Measurements from ENCODE around the gene TPPP3. TPM values are rescaled to one million over a fixed set of nuclear protein-coding genes. Genes with fewer than 3 reads are reported as not detected.
A peak's percentile ranks its signal among the peaks of the same experiment; 100 is the strongest.

The TPPP3 gene
- total RNA-seq, 2 donors from 2014 or later = 0.16 TPM; not detected in 1

DNA sequence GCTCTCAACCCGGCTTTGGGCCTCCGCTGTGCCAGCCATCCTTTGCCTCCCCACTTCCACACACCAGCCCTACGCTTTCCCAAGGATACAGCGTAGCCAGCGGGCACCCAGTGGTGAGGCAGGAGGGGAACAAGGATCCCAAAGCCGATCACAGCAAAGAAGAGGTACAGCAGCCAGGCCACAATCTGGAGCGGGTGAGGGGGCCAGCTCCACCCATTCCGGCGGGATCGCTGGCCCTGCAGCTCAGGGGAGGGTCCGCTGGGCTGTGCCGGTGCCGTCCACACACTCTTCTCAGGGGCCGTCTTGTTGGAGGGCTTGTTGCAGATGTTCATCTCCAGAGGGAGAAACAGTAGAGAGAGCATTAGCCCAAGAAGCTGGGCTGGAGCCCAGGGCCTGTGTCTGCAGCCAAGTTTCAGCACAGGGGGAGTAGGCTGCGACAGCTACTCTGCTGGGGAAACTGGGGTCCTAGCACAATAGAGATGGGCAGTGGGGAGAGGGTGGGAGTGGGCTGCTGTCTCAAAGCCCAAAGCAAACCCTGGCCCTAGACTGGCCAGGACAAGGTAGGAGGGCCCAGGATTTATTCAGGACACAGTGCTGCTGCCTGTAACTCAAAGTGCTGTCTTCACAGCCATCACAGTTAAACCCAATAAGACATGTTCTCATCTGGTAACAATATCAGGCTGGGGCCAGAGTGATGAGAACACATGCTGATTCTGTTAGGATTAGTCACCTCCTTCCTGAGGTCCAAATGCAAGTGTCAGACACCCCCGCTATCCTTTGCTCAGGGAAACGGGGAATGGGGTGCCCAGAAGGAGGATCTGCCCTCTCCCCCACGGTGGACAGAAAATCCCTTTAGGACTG, 13.0 kb upstream of the TPPP3 start:
- ATAC-seq (replicated peaks in 1 of 2) (no peak), DNase-seq (no peak)
- Mint-ChIP-seq H3K4me3 (no peak overlapping the region), H3K36me3 (ENCODE audit: insufficient read depth in 2 of 2) (no peaks in the 10 kb centered on the region), H3K4me1 (ENCODE audit: low read depth) (no peaks in the 10 kb centered on the region), H3K27me3 (ENCODE audit: low read depth) (peaks cover 16% of the 10 kb centered on the region), H3K27ac (no peak overlapping the region), H3K9me3 (no peaks in the 10 kb centered on the region)

DNA sequence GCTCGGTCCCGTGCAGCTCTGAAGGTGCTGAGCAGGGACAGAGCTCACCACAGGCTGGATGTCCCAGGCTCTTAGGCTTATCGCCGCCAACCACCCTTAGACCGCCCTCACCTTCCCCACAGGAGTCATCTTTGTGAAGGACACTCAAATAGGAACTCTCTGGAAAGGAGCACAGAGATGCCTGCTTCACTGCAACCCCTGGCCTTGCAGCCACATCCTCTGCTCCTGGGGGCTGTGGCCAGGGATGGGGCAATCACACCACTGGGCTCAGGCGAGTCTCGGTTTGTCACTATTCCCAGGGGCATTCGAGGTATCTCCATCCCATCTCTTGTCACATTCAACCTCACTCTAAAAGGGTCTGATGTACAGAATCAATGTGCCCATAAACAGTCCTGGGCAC, 12.0 kb upstream of the TPPP3 start:
- Mint-ChIP-seq H3K36me3 (ENCODE audit: insufficient read depth in 2 of 2) (no peaks in the 10 kb centered on the region), H3K27ac (no peak overlapping the region), H3K27me3 (ENCODE audit: low read depth) (peaks cover 9% of the 10 kb centered on the region), H3K4me1 (ENCODE audit: low read depth) (no peaks in the 10 kb centered on the region), H3K9me3 (no peaks in the 10 kb centered on the region), H3K4me3 (no peak overlapping the region)
- ATAC-seq (replicated peaks in 1 of 2) (no peak), DNase-seq (no peak)

DNA sequence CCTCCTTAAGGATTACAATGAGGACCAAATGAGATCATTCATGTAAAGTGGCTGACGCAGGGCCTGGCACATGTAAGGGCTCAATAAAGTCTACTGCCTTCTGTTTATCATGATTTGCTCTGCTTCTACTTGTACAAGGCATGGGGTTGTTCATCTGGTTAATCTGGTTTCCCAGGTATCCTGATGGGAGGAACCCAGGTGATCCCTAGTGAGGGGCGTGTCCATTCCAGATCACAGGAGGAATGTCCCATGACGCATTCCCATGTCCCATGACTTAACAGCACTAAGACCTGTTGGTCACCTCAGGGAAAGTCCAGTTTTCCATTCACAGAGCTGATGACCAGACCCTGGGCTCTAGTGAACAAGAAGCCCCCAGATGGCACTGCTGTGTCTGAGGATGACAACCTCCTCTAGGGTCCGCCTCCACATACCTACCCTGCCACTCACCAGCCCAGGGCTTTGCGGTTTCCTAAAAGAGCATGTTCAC, 11.5 kb upstream of the TPPP3 start:
- Mint-ChIP-seq H3K27me3 (ENCODE audit: low read depth) (peaks cover 9% of the 10 kb centered on the region), H3K4me3 (no peak overlapping the region), H3K36me3 (ENCODE audit: insufficient read depth in 2 of 2) (no peaks in the 10 kb centered on the region), H3K9me3 (no peaks in the 10 kb centered on the region), H3K27ac (no peak overlapping the region), H3K4me1 (ENCODE audit: low read depth) (no peaks in the 10 kb centered on the region)
- ATAC-seq (replicated peaks in 1 of 2) (no peak), DNase-seq (no peak)

DNA sequence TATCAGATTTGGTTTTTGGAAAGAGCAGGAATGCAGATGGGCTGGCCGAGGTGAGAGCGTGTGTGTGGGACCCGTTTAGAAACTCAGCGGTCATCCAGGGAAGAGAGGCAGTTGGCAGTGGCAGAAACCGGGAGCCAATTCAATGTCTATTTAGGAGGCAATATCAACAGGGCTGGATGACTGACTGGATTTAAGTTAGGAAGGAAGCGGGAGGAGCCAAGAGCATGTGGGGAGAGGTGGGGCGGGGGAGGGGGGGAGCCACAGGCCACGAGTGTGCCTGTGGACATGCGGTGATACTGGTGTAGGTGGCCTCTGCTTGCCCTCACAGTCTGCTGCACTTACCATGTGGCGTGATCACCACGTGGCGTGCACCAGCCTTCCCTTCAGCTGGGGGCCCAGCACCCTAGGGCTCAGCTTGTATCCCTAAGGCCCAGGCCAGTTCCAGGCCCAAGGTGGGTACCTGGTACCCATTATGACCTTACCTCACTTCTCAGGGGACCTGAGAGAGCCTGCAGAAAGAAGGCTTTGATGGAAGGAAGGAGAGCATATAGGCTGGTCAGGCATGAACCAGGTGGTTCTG, 10.8 kb upstream of the TPPP3 start:
- DNase-seq (no peak), ATAC-seq (replicated peaks in 1 of 2) (no peak)
- H3K27me3 Mint-ChIP-seq (ENCODE audit: low read depth) = peaks cover 9% of the 10 kb centered on the region
- no peaks in the 10 kb centered on the region for H3K9me3 Mint-ChIP-seq
- no peaks in the 10 kb centered on the region for H3K4me1 Mint-ChIP-seq (ENCODE audit: low read depth)
- no peak overlapping the region for H3K4me3 Mint-ChIP-seq
- H3K36me3 Mint-ChIP-seq (ENCODE audit: insufficient read depth in 2 of 2) = no peaks in the 10 kb centered on the region
- H3K27ac Mint-ChIP-seq = no peak overlapping the region

DNA sequence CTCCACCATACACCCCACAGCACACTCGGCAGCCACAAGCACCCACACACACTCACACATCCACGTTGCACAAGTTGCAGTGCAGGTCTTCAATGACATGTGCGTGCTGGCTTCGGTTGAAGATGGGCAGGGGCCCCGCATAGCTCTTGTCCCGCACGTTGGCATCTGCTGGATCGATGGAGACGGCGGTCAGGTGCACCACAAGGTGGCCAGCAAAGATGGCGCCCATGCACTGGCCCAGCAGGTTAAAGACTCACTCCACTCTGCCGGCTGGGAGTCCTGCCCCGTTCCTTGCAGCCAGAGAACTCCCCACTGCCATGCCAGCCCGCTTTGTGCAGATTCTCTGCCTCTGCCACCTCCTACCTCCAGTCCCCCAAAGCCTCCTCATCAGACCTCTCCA, 7.6 kb upstream of the TPPP3 start:
- Mint-ChIP-seq H3K9me3 (no peaks in the 10 kb centered on the region), H3K27ac (no peak overlapping the region), H3K4me1 (ENCODE audit: low read depth) (no peaks in the 10 kb centered on the region), H3K4me3 (no peak overlapping the region), H3K27me3 (ENCODE audit: low read depth) (peaks cover 9% of the 10 kb centered on the region), H3K36me3 (ENCODE audit: insufficient read depth in 2 of 2) (no peaks in the 10 kb centered on the region)
- ATAC-seq (replicated peaks in 1 of 2) (no peak), DNase-seq (no peak)

DNA sequence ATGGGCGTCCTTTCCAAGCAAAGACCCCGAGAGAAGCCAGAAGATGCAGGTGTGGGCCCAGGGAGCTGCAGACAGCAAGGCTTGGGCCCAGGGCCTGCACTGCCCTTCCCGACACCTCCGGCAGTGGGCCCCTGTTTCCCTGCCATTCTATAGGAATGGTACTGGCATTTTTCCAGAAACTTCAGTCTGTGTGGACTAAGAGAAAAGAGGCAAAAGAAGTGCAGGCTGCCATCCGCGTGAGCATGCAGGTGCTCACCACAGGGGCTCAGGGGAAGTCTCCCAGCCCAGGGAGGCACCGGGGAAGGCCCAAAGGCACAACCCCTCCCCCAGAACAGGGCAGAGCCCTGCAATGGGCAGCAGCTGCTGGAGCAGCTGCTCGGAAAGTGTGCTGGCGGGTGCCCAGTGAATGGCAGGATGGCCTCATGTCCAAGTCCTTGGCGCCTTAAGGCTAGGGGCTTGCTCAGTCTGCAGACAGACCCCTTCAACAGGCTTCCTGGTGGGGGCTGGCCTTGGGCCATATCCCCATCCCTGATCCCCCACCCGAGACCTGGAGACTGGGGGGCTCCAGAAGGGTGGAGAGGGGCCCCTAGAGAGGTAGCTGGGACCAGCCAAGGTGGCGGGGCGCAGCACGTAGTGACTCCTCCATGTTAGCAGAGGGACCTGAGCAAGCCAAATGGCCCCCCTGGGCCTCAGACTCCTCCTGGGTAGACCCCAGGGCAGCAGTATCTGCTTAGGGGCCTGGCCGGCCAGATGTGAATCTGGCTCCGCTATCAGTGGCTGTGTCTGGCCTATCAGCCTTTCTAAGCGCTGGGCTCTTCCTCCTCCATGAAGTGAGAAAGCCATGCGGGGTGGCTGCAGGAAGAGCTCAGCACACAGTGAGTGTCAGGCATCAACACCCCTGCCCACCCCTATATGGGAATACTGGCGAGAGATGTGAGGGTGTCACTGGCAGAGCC, 6.7 kb upstream of the TPPP3 start:
- Mint-ChIP-seq H3K27ac (no peak overlapping the region), H3K27me3 (ENCODE audit: low read depth) (peaks cover 17% of the 10 kb centered on the region), H3K9me3 (no peaks in the 10 kb centered on the region), H3K4me3 (no peak overlapping the region), H3K36me3 (ENCODE audit: insufficient read depth in 2 of 2) (no peaks in the 10 kb centered on the region), H3K4me1 (ENCODE audit: low read depth) (peaks cover 5% of the 10 kb centered on the region)
- DNase-seq (no peak), ATAC-seq (replicated peaks in 1 of 2) (no peak)

DNA sequence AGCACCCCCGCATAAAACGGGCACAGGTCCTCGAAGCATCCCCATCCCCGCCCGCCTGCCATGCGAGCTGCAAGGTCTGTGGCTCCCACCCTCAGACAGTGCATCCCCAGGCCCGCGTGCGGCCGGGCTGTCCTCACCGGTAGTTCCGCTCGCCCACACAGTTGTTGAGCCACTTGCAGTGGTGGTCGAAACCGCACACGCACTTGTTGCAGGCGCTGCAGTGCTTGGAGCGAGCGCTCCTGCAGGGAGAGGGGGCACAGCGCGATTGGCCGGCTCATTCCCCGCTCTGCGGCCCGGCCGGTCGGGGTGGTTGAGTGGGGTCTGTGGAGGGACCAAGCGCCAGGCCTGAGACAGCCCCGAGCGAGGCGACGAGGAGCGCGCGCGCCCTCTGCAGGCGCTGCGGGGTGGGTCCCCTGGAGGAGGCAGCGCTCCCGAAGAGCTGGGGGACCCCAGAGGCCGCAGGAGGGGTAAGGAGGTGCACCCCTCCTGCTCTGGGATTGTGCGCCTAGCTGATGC, 6.0 kb upstream of the TPPP3 start:
- Mint-ChIP-seq H3K27me3 (ENCODE audit: low read depth) (peaks cover 20% of the 10 kb centered on the region), H3K27ac (no peak overlapping the region), H3K36me3 (ENCODE audit: insufficient read depth in 2 of 2) (no peaks in the 10 kb centered on the region), H3K4me3 (no peak overlapping the region), H3K9me3 (no peaks in the 10 kb centered on the region), H3K4me1 (ENCODE audit: low read depth) (peaks cover 5% of the 10 kb centered on the region)
- ATAC-seq (replicated peaks in 1 of 2) (peak; percentile 85 to 86), DNase-seq (peak; percentile 61 to 75)

DNA sequence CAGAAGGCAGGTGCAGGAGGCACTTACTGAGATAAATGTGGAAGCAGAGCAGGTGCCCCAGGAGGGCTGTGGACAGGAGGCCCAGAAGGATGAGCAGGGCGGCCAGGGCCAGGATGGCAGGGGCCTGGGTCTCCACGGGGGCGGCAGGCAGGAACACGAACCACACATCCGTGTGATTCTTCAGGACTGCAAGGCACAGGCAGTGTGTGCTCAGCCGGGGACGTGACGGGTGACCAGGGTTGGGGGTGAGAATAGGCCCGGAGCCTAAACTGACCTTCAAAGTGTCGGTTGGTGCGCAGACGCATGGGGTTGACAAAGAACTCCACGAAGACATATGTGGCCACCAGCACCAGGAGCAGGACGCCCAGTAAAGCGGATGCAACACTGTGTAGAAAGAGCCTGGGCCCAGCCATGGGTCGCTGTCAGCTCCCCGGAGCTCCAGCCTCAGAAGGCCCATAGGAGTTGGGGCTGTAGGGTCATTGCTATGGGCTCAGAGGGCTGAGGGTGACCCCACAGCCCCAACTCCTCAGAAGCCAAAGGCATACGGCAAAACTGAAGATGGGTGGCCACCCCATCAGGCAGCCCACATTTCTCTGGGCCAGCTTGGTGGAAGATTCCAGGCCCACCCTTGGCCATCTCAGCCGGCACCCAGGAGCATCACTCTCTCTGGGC, 5.4 kb upstream of the TPPP3 start:
- Mint-ChIP-seq H3K27ac (no peak overlapping the region), H3K27me3 (ENCODE audit: low read depth) (peaks cover 26% of the 10 kb centered on the region), H3K4me3 (no peak overlapping the region), H3K4me1 (ENCODE audit: low read depth) (peaks cover 5% of the 10 kb centered on the region), H3K9me3 (no peaks in the 10 kb centered on the region), H3K36me3 (ENCODE audit: insufficient read depth in 2 of 2) (no peaks in the 10 kb centered on the region)
- DNase-seq (no peak), ATAC-seq (replicated peaks in 1 of 2) (no peak)

DNA sequence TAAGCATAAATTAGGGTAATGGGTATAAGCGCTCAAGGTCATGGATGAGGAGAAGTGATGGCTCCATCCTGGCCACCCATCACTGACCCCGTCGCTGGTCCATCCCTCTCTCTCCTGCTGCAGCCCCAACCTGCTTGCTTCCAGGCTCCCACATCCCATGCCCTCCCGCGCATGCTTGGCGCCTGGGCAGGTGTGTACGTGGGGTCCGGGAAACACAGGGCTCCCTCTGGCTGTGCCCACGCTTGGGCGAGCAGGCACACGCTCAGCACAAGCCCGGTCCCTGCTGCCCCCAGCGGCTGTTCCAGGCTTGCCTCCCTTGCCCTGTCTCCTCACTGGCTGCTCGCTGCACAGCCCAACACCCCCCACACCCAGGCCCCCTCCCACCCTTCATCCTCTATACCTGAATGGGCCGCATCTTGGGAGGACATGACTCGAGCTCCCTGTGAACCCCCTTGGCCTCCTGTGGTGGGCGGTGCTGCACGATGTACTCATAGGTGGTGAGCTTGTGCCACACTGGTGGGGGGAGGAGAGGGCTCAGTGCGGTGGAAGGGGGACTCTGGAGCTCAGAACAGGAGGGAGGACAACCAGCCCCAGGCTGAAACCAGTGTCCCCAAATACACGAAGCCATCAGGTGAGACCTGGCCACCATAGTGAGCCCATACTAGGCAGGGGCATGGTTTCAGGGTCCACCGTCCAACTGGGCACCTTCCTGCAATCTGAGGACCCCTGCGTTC, 4.7 kb upstream of the TPPP3 start:
- DNase-seq = no peak
- Mint-ChIP-seq H3K27ac (no peak overlapping the region), H3K27me3 (ENCODE audit: low read depth) (peaks cover 26% of the 10 kb centered on the region), H3K4me1 (ENCODE audit: low read depth) (peaks cover 5% of the 10 kb centered on the region), H3K36me3 (ENCODE audit: insufficient read depth in 2 of 2) (no peaks in the 10 kb centered on the region), H3K4me3 (no peak overlapping the region), H3K9me3 (no peaks in the 10 kb centered on the region)
- no peak for ATAC-seq (replicated peaks in 1 of 2)

DNA sequence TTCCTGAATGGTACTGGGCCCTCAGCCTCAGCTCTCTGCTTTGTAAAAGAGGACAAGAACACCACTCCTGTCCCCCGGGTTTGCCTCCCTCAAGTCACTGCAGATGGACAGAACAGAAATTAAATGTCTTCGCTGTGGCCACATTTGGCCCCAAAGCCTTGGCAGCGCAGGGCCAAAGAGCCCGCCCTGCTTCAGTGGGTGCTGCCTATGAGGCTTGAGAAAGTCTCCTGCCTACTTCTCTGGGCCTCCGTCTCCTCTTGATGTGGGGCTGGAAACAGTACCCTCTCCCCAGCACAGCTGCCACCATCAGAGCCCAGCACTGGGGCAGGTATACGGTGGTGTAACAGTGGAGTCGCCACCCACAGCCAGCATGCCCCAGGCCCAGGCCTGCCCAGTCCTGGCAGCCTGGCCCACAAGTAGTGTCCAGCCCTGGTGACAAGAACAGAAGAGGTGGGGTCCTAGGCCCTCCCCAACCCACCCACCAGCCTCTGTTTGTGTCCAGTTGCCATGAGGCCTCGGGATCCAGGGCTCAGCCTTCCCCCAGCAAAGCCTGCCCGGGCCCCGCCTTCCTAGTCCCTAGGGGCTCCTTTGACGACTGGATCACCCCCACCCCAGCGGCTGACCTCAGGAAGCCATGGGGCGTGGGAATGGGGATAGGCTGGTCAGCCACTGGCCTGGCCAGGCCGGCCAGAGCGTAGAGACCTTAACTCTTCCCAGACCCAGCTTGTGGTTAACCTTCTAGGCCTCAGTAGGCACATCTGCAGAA, 3.9 kb upstream of the TPPP3 start:
- Mint-ChIP-seq H3K27ac (no peak overlapping the region), H3K27me3 (ENCODE audit: low read depth) (peaks cover 32% of the 10 kb centered on the region), H3K4me1 (ENCODE audit: low read depth) (peaks cover 5% of the 10 kb centered on the region), H3K4me3 (no peak overlapping the region), H3K9me3 (no peaks in the 10 kb centered on the region), H3K36me3 (ENCODE audit: insufficient read depth in 2 of 2) (no peaks in the 10 kb centered on the region)
- ATAC-seq (replicated peaks in 1 of 2) (no peak), DNase-seq (no peak)

DNA sequence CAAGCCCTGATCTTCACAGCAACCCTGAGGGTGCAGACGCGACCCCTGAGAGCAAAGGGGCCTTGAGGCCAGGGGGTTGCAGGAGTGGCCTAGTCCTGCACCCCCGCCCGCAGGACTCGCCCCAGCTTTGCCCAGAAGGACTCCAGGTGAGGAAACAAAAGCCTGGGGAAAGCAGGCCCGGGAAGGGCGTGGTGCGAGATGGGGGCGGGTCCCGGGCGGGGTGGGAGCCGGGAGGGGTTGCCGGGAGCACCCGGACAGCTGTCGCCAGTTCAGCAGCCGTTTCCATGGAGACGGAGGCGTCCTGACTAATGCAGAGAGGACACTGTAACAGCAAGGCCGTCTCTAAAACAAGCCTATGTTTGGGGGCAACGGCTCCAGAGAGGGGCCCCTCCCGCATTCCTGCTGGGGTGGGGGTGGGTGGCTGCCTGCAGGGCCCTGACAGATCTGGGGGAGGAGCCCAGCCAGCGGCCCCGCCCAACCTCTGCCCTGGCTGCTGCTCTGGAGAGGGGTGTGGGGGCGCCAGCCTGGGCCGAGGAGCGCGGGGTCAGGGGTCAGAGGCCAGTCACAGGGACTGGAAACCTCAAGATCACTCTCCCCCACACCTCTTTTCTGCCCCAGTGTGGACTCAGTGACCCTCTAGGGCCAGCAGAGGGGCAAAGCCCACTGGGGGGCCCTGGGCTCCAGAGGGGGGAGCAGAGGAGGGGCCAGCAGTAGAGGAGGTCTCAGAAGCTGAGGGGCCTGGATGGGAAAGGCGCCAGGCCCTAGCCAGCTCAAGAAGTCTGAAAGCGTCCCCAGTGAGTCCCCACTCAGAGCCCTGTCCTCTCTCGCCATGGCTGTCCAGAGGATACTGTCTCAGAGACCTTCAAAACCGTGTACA, 3.1 kb upstream of the TPPP3 start:
- peaks cover 28% of the 10 kb centered on the region for H3K27me3 Mint-ChIP-seq (ENCODE audit: low read depth)
- H3K36me3 Mint-ChIP-seq (ENCODE audit: insufficient read depth in 2 of 2) = no peaks in the 10 kb centered on the region
- ATAC-seq (replicated peaks in 1 of 2) = no peak
- no peak overlapping the region for H3K27ac Mint-ChIP-seq
- no peaks in the 10 kb centered on the region for H3K9me3 Mint-ChIP-seq
- H3K4me1 Mint-ChIP-seq (ENCODE audit: low read depth) = peaks cover 5% of the 10 kb centered on the region
- DNase-seq = no peak
- no peak overlapping the region for H3K4me3 Mint-ChIP-seq

Measured in activated T-cell treated with anti-CD3 and anti-CD28 coated beads, Interleukin-2, amount 50 U/mL, for 72 hours (primary cell).